Measurements from ENCODE around the gene ACSM3.

Gene ACSM3

DNA sequence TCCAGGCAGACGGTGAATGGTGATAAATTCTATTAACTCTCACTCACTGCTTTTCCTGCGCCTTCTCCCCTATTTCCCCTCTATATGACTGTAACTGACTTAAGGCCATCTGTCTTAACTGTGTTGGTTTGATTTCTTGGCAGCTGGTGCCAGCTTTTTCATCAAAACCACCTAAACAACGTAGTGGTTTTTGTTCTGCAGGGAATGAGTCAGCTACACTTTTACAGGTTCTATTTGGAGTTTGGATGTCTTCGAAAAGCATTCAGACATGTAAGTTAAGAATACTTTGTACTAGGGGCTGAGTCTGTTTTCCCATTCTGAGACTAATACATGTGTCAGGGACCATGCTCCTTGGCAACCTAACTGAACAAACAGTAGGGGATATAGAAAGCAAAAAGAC is 51.0 kb downstream of the ACSM3 start:
- Histone ChIP-seq H3K4me2 (no peak overlapping the region), H3K27ac (no peak overlapping the region), H3K9ac (no peak overlapping the region), H3K4me1 (ENCODE audit: low read depth, poor library complexity, severe bottlenecking) (no peaks in the 10 kb centered on the region), H4K20me1 (ENCODE audit: insufficient read depth) (no peaks in the 10 kb centered on the region), H3K79me2 (ENCODE audit: insufficient read depth, low read depth) (no peaks in the 10 kb centered on the region), H3K4me3 (IDR thresholded peaks at IDR 0.05; ENCODE audit: insufficient read depth, low read depth, low read length) (no peak overlapping the region), H2AFZ (ENCODE audit: low read depth) (no peak overlapping the region), H3K27me3 (ENCODE audit: insufficient read depth, low read depth) (no peaks in the 10 kb centered on the region), H3K36me3 (ENCODE audit: insufficient read depth) (no peaks in the 10 kb centered on the region)
- no peak for TF ChIP-seq CTCF (conservative IDR thresholded peaks at IDR 0.05; ENCODE audit: low read depth, low read length)

GRCh38 chr16:20818929-20819585 is 55.2 kb downstream of the ACSM3 start:
- no peaks in the 10 kb centered on the region for H3K4me1 ChIP-seq (ENCODE audit: low read depth, poor library complexity, severe bottlenecking)
- no peak overlapping the region for H3K27ac ChIP-seq
- no peaks in the 10 kb centered on the region for H3K27me3 ChIP-seq (ENCODE audit: insufficient read depth, low read depth)
- no peak for TF ChIP-seq CTCF (conservative IDR thresholded peaks at IDR 0.05; ENCODE audit: low read depth, low read length)
- H3K4me2 ChIP-seq: no peak overlapping the region
- H3K79me2 ChIP-seq (ENCODE audit: insufficient read depth, low read depth): no peaks in the 10 kb centered on the region
- H3K4me3 ChIP-seq (IDR thresholded peaks at IDR 0.05; ENCODE audit: insufficient read depth, low read depth, low read length): no peak overlapping the region
- H3K36me3 ChIP-seq (ENCODE audit: insufficient read depth): no peaks in the 10 kb centered on the region
- no peak overlapping the region for H2AFZ ChIP-seq (ENCODE audit: low read depth)
- no peaks in the 10 kb centered on the region; the same call in 1 of the 2 replicates for H4K20me1 ChIP-seq (ENCODE audit: insufficient read depth)
- no peak overlapping the region for H3K9ac ChIP-seq

GRCh38 chr16:20821682-20822081 is 57.9 kb downstream of the ACSM3 start:
- Histone ChIP-seq H3K36me3 (ENCODE audit: insufficient read depth) (no peaks in the 10 kb centered on the region), H3K4me1 (ENCODE audit: low read depth, poor library complexity, severe bottlenecking) (no peaks in the 10 kb centered on the region), H3K27me3 (ENCODE audit: insufficient read depth, low read depth) (no peaks in the 10 kb centered on the region), H4K20me1 (ENCODE audit: insufficient read depth) (no peaks in the 10 kb centered on the region; the same call in 1 of the 2 replicates), H3K4me2 (no peak overlapping the region), H3K4me3 (IDR thresholded peaks at IDR 0.05; ENCODE audit: insufficient read depth, low read depth, low read length) (no peak overlapping the region), H3K9ac (no peak overlapping the region), H3K27ac (no peak overlapping the region), H2AFZ (ENCODE audit: low read depth) (no peak overlapping the region), H3K79me2 (ENCODE audit: insufficient read depth, low read depth) (no peaks in the 10 kb centered on the region)
- no peak for TF ChIP-seq CTCF (conservative IDR thresholded peaks at IDR 0.05; ENCODE audit: low read depth, low read length)

DNA sequence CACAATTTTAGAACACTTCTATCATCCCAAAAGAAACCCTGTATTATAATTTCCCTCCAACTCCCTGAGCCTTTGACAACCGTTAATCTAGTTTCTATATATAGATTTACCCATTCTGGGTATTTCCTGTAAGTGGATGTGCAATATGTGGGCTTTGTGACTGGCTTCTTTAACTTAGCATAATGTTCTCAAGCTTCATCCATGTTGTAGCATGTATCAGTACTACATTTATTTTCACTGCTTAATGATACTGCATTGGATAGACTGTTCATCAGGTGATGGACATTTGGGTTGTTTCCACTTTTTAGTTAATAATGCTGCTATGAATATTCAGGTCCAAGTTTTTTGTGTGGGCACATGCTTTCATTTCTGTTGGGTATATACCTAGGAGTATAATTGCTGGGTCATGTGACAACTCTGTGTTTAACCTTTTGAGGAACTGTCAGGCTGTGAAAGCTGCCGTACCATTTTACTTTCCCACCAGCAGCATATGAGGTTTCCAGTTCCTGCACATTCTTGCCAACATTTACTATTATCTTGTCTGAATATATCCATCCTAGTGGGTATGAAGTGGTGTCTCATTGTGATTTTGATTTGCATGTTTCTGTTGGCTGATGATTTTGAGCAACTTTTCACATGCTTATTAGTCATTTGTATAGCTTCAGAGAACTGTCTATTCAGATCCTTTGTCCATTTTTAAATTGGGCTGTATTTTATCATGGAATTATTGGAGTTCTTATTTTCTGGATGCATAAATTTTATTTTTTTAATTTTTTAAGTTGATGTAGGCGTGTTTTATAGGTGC is 58.9 kb downstream of the ACSM3 start:
- no peak overlapping the region for H3K4me3 ChIP-seq (IDR thresholded peaks at IDR 0.05; ENCODE audit: insufficient read depth, low read depth, low read length)
- no peak overlapping the region for H3K9ac ChIP-seq
- H2AFZ ChIP-seq (ENCODE audit: low read depth): no peak overlapping the region
- no peak overlapping the region for H3K4me2 ChIP-seq
- no peak overlapping the region for H3K27ac ChIP-seq
- H3K36me3 ChIP-seq (ENCODE audit: insufficient read depth): no peaks in the 10 kb centered on the region
- no peaks in the 10 kb centered on the region; the same call in 1 of the 2 replicates for H4K20me1 ChIP-seq (ENCODE audit: insufficient read depth)
- H3K79me2 ChIP-seq (ENCODE audit: insufficient read depth, low read depth): no peaks in the 10 kb centered on the region
- no peaks in the 10 kb centered on the region for H3K27me3 ChIP-seq (ENCODE audit: insufficient read depth, low read depth)
- no peaks in the 10 kb centered on the region for H3K4me1 ChIP-seq (ENCODE audit: low read depth, poor library complexity, severe bottlenecking)
- TF ChIP-seq CTCF (conservative IDR thresholded peaks at IDR 0.05; ENCODE audit: low read depth, low read length): no peak

Measured in KMS-11 (cell line).